C4-2B (cell line): ENCODE measurements around the gene G6PD.

ENCODE experiments used
- ZFX ChIP-seq: fragments of 450-650 bp; IDR thresholded peaks from 2 replicates; pipeline ENCODE4 v1.6.1; 2017
- TF ChIP-seq, protein P1 (sequence below): fragments of 450-650 bp; conservative IDR thresholded peaks from 2 replicates; pipeline ENCODE4 v1.5.1; 2017; ENCODE audit warnings: mild to moderate bottlenecking

GRCh38 chrX:154511761-154512160, 34.9 kb downstream of the G6PD start:
- TF ChIP-seq, protein P1, sequence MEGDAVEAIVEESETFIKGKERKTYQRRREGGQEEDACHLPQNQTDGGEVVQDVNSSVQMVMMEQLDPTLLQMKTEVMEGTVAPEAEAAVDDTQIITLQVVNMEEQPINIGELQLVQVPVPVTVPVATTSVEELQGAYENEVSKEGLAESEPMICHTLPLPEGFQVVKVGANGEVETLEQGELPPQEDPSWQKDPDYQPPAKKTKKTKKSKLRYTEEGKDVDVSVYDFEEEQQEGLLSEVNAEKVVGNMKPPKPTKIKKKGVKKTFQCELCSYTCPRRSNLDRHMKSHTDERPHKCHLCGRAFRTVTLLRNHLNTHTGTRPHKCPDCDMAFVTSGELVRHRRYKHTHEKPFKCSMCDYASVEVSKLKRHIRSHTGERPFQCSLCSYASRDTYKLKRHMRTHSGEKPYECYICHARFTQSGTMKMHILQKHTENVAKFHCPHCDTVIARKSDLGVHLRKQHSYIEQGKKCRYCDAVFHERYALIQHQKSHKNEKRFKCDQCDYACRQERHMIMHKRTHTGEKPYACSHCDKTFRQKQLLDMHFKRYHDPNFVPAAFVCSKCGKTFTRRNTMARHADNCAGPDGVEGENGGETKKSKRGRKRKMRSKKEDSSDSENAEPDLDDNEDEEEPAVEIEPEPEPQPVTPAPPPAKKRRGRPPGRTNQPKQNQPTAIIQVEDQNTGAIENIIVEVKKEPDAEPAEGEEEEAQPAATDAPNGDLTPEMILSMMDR, result no peak
- no peak for TF ChIP-seq ZFX
